Measurements from ENCODE around the gene SOX11.

The SOX11 gene

GRCh38 chr2:5689750-5690149 lies 2.4 kb upstream of the SOX11 start:
- no peak overlapping the region for H3K4me3 ChIP-seq (ENCODE audit: low read depth, low read length)
- no peak for DNase-seq (ENCODE audit: low read depth)
- TF ChIP-seq MAX (IDR thresholded peaks at IDR 0.05; ENCODE audit: low read depth, low read length): no peak
- no peak for TF ChIP-seq MYC (IDR thresholded peaks at IDR 0.05; ENCODE audit: low read depth, low read length)
- TF ChIP-seq POLR2A (IDR thresholded peaks at IDR 0.05; ENCODE audit: extremely low read depth, insufficient read length): no peak
- TF ChIP-seq, protein P1, sequence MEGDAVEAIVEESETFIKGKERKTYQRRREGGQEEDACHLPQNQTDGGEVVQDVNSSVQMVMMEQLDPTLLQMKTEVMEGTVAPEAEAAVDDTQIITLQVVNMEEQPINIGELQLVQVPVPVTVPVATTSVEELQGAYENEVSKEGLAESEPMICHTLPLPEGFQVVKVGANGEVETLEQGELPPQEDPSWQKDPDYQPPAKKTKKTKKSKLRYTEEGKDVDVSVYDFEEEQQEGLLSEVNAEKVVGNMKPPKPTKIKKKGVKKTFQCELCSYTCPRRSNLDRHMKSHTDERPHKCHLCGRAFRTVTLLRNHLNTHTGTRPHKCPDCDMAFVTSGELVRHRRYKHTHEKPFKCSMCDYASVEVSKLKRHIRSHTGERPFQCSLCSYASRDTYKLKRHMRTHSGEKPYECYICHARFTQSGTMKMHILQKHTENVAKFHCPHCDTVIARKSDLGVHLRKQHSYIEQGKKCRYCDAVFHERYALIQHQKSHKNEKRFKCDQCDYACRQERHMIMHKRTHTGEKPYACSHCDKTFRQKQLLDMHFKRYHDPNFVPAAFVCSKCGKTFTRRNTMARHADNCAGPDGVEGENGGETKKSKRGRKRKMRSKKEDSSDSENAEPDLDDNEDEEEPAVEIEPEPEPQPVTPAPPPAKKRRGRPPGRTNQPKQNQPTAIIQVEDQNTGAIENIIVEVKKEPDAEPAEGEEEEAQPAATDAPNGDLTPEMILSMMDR (IDR thresholded peaks at IDR 0.05; ENCODE audit: low read depth, low read length): no peak

DNA sequence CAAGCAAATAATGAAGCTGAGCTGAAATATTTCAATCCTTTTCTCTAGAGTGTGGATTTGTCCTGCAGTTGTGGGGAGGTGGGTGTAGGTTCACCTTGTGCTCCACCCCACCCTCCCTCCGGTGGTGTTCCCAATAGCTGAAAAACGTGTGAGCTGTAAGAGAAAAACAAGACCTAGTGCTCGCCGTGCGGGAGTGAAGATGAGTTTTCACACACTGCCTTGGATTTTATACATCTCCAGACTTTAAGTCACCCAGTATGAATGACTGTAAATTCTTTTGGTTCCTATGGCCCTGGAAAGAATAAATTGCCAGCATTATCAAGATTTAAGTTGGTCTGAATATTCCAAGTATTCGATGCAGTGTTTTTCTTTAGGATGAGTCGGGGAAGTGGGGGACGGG lies 1.9 kb upstream of the SOX11 start:
- TF ChIP-seq POLR2A (IDR thresholded peaks at IDR 0.05; ENCODE audit: extremely low read depth, insufficient read length): no peak
- TF ChIP-seq MAX (IDR thresholded peaks at IDR 0.05; ENCODE audit: low read depth, low read length): no peak
- TF ChIP-seq, protein P1 (IDR thresholded peaks at IDR 0.05; ENCODE audit: low read depth, low read length): no peak
- no peak for TF ChIP-seq MYC (IDR thresholded peaks at IDR 0.05; ENCODE audit: low read depth, low read length)
- H3K4me3 ChIP-seq (ENCODE audit: low read depth, low read length): no peak overlapping the region
- DNase-seq (ENCODE audit: low read depth): no peak

GRCh38 chr2:5690718-5691220 lies 1.4 kb upstream of the SOX11 start:
- no peak overlapping the region for H3K4me3 ChIP-seq (ENCODE audit: low read depth, low read length)

GRCh38 chr2:5691221-5691984 lies 781 bp upstream of the SOX11 start:
- TF ChIP-seq, protein P1 (IDR thresholded peaks at IDR 0.05; ENCODE audit: low read depth, low read length): no peak
- TF ChIP-seq MYC (IDR thresholded peaks at IDR 0.05; ENCODE audit: low read depth, low read length): no peak
- TF ChIP-seq MAX (IDR thresholded peaks at IDR 0.05; ENCODE audit: low read depth, low read length): no peak
- TF ChIP-seq POLR2A (IDR thresholded peaks at IDR 0.05; ENCODE audit: extremely low read depth, insufficient read length): no peak
- no peak for DNase-seq (ENCODE audit: low read depth)

More at GRCh38 chr2:5690718-5691220, 1.4 kb upstream of the SOX11 start:
- no peak for TF ChIP-seq MYC (IDR thresholded peaks at IDR 0.05; ENCODE audit: low read depth, low read length)
- TF ChIP-seq, protein P1 (IDR thresholded peaks at IDR 0.05; ENCODE audit: low read depth, low read length): no peak
- no peak for TF ChIP-seq POLR2A (IDR thresholded peaks at IDR 0.05; ENCODE audit: extremely low read depth, insufficient read length)
- no peak for TF ChIP-seq MAX (IDR thresholded peaks at IDR 0.05; ENCODE audit: low read depth, low read length)
- no peak for DNase-seq (ENCODE audit: low read depth)

DNA sequence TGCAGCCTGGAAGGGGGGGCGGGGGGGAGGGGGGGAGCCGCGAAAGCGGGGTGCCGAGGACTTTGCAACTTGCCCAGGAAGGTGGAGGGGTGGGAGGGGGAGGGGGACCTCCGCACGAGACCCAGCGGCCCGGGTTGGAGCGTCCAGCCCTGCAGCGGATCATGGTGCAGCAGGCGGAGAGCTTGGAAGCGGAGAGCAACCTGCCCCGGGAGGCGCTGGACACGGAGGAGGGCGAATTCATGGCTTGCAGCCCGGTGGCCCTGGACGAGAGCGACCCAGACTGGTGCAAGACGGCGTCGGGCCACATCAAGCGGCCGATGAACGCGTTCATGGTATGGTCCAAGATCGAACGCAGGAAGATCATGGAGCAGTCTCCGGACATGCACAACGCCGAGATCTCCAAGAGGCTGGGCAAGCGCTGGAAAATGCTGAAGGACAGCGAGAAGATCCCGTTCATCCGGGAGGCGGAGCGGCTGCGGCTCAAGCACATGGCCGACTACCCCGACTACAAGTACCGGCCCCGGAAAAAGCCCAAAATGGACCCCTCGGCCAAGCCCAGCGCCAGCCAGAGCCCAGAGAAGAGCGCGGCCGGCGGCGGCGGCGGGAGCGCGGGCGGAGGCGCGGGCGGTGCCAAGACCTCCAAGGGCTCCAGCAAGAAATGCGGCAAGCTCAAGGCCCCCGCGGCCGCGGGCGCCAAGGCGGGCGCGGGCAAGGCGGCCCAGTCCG lies 540 bp downstream of the SOX11 start:
- TF ChIP-seq MYC (IDR thresholded peaks at IDR 0.05; ENCODE audit: low read depth, low read length) (no peak), MAX (IDR thresholded peaks at IDR 0.05; ENCODE audit: low read depth, low read length) (no peak), POLR2A (IDR thresholded peaks at IDR 0.05; ENCODE audit: extremely low read depth, insufficient read length) (no peak)
- TF ChIP-seq, protein P1 (IDR thresholded peaks at IDR 0.05; ENCODE audit: low read depth, low read length): no peak
- DNase-seq (ENCODE audit: low read depth): no peak
- no peak overlapping the region for H3K4me3 ChIP-seq (ENCODE audit: low read depth, low read length)

More at GRCh38 chr2:5691221-5691984, 781 bp upstream of the SOX11 start:
- H3K4me3 ChIP-seq (ENCODE audit: low read depth, low read length): no peak overlapping the region

Data from NB4 (cell line).